CD4-positive, alpha-beta T cell treated with Interleukin-21 for 1 hour (primary cell): ENCODE data around the gene LECT2.

Experiments used
- DNase-seq: peaks from one replicate; pipeline ENCODE4 v3.0.0-alpha.2; 2020

The LECT2 gene

GRCh38 chr5:135954899-135955298, at the start of gene LECT2:
LECT2 (minus strand) TSS chr5:135954983; CDS start chr5:135954833, 150 bp downstream.
- no peak for DNase-seq

DNA sequence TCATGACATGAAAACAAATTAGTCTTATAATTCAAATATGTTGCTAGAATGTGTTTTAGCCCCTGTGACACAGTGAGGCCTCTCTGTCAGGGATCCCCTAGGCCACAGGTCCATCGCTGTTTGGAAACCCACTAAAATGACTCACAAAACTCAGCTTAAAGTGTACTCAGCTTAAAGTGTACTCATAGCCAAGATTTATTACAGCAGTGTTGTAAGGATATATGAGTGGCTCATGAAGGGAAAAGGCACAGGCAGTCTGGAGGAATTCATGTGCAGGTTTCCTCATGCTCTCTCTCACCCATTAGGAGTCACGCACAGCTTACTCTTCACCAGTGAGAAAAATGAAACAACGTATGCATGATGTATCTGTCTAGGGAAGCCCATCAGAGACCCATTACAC, 49.7 kb upstream of the LECT2 start:
- DNase-seq: no peak

- no peak for DNase-seq
Observed at GRCh38 chr5:136001466-136001981, 46.7 kb upstream of the LECT2 start.

DNA sequence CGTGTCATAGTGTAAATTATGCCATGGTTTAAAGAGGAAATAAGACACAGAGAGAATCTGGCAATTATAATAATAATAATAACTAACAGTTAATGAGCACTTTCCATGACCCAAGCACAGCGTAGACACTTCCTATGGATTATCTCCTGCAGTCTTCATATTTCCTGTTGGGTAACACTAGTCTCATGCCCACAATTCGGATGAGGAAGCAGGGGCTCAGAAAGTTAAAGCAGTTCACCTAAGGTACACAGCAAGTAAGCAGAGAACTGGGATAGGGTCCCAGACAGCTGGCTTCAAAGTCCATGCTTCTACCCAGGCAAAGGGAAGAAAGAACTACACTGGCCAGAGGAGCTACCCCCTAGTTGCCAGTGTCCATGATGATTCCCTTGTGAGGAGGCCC, 46.1 kb upstream of the LECT2 start:
- no peak for DNase-seq

- DNase-seq: no peak
Observed at GRCh38 chr5:136000147-136000546, 45.4 kb upstream of the LECT2 start.

DNA sequence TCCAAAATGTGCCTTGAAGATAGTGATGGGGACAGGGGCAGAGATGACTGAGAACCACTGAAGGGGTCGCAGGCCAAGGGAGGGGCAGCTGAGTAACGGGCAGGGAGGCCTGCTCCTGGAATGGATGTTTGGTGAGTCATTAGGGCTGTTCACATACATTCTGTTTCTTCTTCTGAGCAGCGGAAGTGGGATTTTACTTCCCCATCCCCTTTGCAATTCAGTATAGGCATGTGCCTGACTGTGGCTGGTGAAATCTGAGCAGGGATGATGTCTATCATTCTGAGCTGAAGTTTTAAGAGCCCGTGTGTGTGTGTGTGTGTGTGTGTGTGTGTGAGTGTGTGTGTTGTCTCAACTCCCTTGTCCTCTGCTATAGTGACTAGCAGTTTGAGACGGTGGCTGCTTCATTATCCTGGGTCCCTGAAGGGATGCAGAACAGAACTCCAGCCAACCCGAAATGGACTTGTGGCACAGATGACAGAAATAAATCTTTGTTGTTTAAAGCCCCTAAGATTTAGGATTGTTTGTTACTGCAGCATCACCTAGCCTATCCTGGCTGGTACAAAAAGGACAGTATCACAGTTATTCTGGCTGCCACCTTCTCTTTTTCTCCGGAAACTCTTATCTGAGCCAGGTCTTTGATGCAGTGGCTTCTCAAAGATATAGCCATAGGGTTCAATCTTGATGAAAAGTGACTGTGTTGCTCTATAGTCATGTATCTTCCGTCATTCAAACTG, 44.8 kb upstream of the LECT2 start:
- DNase-seq: no peak

DNA sequence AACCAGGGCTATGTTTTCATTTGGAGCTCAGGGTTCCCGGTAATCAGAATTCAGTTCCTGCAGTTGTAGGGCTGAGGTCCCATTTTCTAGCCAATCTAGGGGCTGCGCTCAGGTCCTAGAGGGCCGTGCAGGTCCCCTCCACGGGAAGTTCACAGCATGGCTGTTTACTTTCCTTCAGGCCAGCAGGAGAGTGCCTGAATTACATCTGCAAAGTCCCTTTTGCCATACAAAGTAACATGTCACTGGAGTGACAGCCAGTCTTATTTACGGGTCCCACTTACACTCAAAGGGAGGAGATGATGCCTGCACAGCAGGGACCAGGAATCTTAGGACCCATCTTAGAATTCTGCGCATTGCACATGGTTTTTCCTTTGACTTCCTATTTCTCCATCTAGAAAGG, 44.1 kb upstream of the LECT2 start:
- no peak for DNase-seq

DNA sequence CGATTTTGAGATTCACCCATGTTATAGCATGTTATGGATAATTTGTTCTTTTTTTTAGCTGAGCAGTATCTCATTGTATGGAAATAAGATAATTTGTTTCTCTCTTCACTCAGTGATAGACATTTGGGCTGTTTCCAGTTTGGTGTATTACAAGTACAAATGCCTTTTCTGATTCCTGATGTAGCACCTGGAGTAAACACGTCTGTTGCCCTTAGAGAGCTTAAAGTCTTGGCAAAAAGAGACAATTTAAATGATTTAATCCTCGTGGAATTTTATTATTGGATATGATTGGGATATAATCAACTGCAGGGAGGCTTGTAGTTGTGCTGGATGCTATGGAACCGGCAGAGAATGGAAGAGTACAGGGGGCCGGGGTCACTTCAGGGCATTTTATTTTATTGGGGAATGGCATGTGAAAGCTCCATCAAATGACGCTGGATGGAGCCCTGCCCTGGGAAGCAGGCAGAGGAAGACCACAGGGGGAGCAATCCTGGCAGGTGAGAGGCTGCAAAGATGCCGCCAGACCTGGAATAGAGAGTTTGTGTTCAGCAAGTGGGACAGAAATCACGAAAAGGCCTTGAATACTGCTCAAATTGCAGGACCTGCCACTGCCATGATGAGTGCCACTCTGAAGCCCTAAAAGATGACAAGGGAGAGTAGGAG, 43.0 kb upstream of the LECT2 start:
- DNase-seq: no peak

- no peak for DNase-seq
Observed at GRCh38 chr5:135996611-135997010, 41.8 kb upstream of the LECT2 start.

GRCh38 chr5:135995976-135996375, 41.2 kb upstream of the LECT2 start:
- DNase-seq: no peak

DNA sequence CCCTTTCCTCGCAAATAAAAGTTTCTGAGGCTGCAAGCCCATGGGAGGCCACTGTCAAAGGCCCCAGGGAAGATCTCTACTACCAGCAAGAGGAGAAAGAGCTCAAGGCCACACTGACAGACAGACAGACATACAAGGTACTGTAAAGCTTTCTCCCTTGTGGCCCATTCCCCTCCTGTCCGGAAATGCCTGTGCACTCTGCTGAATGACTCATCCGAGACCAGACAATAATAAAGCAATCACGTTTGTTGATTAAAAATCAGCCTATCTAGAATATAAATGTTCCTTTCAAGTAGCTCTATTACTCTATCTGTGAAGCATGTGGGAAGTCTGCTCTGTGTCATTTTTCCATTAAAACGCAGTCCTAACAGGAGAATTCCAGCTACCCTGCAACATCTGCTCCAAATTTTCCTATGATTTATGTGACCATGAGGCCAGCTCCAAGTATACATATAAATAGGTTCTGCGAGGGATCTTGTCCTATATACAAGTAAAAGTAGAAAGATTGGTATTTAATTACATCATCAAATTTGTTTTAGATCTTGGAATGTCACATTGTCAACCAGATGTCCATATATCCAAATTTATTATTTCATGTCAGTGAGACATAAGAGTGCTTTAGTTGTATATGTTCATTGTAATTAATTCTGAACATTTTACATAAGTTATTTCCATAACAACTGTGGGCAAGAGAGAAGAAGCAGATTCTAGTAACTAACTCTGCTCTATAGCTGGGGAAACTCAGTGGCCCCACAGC, 39.3 kb upstream of the LECT2 start:
- DNase-seq: no peak

DNA sequence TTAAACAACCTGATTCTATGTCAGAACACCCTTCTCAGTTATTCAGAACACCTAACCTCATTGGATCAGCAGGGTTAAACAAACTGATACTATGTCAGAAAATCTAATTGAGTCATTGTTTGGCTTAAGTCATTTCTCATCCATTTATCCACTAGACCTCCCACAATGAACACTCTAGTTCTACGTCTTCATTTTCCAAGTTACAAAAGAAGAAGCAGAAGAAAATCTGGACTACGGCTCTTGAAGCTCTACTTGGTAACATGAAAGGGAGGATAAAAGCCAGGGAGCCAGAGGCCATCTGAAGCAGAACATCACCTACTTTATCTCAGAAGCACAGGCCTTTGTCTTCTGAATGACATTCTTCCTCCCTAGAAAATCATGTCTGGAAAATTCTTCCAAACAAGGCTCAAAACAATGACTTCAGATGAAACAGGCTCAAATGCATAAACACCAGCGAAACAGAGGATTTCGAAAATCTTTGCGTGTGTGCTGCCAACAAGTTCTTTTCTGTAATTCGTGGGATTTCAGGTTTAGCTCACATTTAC, 38.6 kb upstream of the LECT2 start:
- no peak for DNase-seq

DNA sequence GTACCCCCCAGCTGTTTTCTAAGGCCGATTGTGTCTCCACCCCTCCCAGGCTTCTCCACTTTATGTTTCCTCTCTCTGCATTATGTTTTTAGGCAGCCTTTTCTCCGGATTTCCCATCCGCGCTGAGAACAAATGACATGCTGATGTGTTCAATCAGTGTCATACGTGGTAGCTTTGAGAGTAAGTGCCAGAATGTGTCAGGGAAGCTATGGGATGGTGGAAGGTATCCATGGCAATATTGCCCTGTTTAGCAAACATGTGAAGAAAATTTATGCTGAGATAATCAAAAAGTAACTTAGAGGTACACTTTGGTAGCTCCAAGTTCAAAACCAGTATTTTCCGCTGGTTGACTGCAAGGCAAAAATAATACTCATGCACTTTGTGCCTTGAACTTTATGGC, 36.6 kb upstream of the LECT2 start:
- no peak for DNase-seq

DNA sequence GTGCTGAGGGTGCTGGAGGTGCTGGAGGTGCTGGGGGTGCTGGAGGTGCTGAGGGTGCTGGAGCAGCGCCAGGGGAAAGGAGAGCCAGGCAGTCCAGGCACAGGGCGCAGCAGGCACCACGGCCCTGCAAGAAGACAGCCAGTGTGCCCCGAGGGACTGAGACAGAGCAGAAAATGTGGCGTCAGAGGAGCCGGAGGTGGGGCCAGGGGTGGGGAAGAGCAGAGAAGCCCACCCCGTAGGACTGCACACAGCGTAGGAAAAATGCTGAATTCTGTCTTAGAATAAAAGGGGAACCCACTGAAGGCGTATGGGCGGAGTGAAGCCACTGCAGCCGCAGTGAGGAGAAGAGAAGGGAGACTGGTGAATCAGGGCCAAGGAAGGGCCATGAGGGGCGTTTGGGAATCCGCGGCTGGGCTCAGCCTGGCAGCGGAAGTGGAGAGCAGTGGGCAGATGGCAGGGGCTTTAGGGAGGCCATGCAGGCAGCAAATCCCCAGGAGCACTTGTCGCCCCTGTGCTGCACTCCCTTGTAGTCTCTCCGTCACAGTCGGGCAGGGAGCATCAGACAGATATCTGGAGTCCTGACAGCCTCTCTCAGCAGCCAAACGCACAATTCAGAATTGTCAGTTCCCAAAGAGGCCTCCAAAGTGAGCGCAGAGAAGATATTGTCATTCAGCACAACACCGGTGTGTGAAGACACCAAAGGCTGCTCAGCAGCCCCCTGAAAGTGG, 35.9 kb upstream of the LECT2 start:
- no peak for DNase-seq

DNA sequence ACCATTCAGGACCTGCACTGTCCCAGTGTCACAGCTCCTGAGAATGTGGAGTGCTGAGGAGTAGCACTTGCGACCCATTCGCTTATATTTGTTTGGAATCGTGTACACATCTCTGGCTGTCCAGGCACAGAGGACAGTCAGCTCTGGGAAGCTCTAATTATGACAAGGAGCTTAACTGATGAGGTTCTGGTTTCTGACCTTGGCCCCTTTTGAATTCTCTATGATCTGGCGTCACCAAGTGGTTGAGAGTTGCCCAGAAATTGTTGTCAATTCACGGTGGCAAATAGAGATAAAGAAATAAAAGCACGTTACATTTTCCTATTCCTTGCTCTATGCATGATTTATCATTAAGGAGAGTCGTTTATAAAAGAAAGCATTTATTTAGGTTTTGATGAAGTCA, 34.9 kb upstream of the LECT2 start:
- no peak for DNase-seq

GRCh38 chr5:135988546-135988945, 33.8 kb upstream of the LECT2 start:
- no peak for DNase-seq

DNA sequence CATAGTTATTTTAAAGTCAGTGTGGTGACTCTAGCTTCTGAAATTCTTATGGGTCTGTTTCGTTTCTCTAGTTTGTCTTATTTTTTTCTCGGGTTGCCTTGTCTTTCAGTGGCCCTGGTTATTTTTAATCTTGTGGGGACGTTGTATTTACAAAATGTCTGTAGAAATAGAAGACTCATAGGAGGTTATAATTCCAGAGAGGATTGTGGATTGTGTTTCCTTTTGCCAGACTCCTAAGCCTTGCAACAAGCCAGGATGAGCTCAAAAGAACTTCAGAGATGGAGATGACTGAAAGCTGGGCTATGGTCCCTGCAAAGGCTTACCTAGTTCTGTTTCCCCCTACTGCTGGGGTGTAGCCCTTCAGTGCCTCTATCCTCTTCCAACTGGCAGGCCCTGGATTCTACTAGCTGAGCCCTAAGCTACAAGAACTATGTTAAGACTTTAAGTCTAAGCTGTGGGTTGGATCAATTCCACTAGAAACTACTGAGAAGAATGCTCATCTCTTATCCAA, 32.2 kb upstream of the LECT2 start:
- DNase-seq: no peak

GRCh38 chr5:135986401-135986800, 31.6 kb upstream of the LECT2 start:
- DNase-seq: no peak

DNA sequence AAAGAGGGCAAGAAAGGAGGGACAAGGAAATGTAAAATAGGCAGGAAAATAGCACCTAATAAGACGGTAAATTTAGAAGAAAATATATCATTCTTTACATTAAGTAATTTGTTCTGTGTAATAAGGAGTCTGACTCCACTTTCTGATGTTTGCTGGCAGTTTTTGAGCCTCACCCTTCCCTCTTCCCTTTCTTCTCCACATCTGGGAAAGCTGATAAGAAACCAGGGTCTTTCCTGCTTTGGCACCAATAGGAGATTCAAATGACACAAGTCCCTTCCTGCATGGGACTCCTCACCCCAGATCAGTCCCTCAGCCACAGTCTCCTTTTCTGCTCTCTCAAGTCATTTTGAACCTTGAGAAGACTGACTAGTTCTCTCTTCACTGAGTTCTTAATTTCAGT, 31.2 kb upstream of the LECT2 start:
- DNase-seq: no peak

DNA sequence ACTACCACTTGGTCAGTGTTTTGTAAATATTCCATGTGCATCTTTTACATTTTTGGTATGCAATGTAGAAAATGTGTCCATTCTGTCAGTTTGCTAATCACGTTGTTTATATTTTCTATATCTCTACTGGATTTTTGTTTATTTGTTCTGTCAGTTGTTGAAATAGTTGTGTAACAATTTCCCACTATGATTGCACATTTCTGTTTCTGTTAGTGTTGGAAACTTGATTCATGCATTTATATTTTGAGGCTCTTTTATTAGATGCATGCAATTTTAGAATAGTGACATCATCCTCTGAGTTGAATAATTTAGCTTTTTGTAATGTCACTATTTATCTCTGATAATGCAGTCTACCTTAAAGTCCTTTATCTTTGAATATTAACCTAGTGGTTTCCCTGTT, 25.8 kb upstream of the LECT2 start:
- no peak for DNase-seq

DNA sequence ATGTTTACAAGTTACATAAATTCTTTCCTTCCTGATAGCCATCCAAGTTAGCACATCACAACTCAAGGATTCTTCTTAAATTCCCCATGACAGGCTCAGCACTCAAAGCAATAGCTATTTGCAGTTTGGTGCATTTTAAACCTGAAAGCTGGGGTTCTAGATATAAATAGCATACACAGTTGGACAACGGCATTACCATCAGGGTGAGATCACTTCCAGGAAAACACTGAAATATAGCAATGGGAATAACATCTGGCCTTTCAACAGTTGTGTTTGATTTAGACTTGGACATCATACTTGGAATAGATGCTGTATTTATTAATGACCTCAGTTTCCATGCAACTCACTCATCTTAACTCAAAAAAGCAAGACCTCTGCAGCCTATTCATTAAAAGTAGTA, 24.7 kb upstream of the LECT2 start:
- no peak for DNase-seq

DNA sequence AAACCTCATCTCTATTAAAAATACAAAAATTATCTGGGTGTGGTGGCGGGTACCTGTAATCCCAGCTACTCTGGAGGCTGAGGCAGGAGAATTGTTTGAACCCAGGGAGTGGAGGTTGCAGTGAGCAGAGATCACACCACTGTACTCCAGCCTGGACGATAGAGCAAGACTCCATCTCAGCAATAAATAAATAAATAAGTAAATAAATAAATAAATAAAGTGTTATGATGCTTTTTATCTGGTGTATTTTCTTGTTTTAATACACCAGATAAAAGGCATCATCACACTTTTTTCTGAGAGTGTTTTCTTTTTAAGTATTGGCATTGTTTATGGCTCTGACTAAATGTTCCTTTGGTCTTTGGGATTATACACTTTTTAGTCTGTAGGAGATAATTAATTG, 24.2 kb upstream of the LECT2 start:
- no peak for DNase-seq

- no peak for DNase-seq
Observed at GRCh38 chr5:135978212-135978631, 23.4 kb upstream of the LECT2 start.
